ENCODE results near the gene TUBB2B. TPM values are rescaled to one million over a fixed set of nuclear protein-coding genes. Genes with fewer than 3 reads are reported as not detected.

Gene TUBB2B
- total RNA-seq, 1 experiment from 2014 or later: 3.0 TPM

DNA sequence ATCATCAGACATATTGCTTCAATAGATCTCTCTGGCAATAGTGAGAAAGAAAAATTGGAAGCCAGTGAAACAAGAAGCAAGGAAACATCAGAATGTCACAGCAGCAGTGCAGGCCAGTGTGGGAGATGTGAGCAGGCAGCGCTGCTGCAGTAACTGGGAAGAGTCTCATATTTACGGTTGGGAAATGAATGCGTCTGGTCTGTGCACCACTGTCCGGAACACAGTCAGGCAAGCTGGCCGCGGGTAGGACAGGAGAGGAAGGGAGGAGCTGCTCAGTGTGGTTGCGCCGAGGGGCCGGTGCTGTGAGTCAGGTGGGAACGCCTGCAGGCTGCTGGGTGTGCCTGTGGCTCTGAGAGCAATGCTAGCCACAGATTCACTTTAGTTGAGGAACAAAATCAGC, 24.9 kb upstream of the TUBB2B start:
- intact Hi-C loops (cut with micrococcal nuclease; ENCODE audit: unreplicated experiment): no loop called here
- Mint-ChIP-seq H3K9me3 (ENCODE audit: low read depth, unreplicated experiment) (no peaks in the 10 kb centered on the region), H3K4me1 (ENCODE audit: low read depth, unreplicated experiment) (peaks cover 18% of the 10 kb centered on the region), H3K27me3 (ENCODE audit: unreplicated experiment) (peaks cover 51% of the 10 kb centered on the region), H3K27ac (ENCODE audit: unreplicated experiment) (no peak overlapping the region), H3K4me3 (ENCODE audit: low read depth, unreplicated experiment) (peak overlapping the region; percentile 32), H3K36me3 (ENCODE audit: insufficient read depth, unreplicated experiment) (peaks cover 7% of the 10 kb centered on the region)
- CTCF ChIA-PET: interaction anchor here (1.3 to 2.0 kb wide), 4 partner anchors 22 to 104 kb away, joined by 3 to 10 read pairs (median 6); partner anchors contain the start of gene TUBB2A
- no TSS peak for BruUV-seq (replicated peaks)
- no peak for DNase-seq
- TF ChIP-seq, protein P1, sequence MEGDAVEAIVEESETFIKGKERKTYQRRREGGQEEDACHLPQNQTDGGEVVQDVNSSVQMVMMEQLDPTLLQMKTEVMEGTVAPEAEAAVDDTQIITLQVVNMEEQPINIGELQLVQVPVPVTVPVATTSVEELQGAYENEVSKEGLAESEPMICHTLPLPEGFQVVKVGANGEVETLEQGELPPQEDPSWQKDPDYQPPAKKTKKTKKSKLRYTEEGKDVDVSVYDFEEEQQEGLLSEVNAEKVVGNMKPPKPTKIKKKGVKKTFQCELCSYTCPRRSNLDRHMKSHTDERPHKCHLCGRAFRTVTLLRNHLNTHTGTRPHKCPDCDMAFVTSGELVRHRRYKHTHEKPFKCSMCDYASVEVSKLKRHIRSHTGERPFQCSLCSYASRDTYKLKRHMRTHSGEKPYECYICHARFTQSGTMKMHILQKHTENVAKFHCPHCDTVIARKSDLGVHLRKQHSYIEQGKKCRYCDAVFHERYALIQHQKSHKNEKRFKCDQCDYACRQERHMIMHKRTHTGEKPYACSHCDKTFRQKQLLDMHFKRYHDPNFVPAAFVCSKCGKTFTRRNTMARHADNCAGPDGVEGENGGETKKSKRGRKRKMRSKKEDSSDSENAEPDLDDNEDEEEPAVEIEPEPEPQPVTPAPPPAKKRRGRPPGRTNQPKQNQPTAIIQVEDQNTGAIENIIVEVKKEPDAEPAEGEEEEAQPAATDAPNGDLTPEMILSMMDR (IDR thresholded peaks at IDR 0.05; ENCODE audit: unreplicated experiment): no peak

DNA sequence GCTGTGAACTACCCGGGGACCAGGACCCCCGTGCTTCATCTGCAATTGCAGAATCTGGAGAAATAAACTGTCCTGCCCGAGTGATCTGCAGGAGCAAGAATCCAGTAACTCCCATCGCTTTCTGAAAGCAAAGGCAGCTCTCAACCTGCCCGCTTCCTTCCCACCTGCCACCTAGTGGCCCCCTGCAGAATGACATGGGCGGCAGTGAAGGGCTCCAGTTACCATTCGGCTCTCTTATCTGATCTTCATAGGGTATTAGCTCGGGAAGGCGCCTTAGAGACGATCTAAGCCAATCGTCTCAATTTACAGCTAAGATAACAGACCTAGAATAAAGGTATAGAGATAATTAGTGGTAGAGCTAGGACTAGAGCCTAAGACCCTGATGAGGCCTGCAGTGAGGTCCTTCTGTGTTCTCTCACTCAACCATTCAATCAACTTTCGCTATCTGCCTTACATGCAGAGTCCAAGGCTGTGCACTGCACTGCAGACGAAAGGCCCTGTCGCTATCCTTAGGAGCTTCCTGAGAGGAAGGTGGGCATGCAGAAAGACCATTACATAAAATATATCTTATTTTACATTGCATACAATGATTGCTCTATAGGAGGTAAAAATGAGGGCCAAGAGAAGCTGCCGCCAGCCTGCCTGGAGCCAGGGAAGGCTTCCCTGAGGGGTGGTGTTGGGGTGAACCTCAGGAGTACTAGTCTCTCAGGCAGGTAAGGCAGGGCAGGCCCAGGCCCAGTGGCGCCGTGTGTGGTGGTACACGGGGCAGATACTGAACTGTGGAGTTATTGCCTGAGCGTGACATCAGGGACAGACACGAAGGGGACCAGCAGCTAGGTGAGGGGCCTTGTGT, 24.2 kb upstream of the TUBB2B start:
- peaks cover 7% of the 10 kb centered on the region for H3K36me3 Mint-ChIP-seq (ENCODE audit: insufficient read depth, unreplicated experiment)
- TF ChIP-seq, protein P1 (IDR thresholded peaks at IDR 0.05; ENCODE audit: unreplicated experiment): peak; percentile 91
- CTCF ChIA-PET: interaction anchor here (0.5 to 2.0 kb wide), 8 partner anchors 11 to 253 kb away, joined by 3 to 10 read pairs (median 4); partner anchors contain the start of gene TUBB2A
- no peaks in the 10 kb centered on the region for H3K9me3 Mint-ChIP-seq (ENCODE audit: low read depth, unreplicated experiment)
- H3K27me3 Mint-ChIP-seq (ENCODE audit: unreplicated experiment): peaks cover 50% of the 10 kb centered on the region
- intact Hi-C loops (cut with micrococcal nuclease; ENCODE audit: unreplicated experiment): loop anchor here (1.0 kb wide), 1 partner anchor 125 kb away; no protein-coding TSS in a partner anchor
- H3K4me1 Mint-ChIP-seq (ENCODE audit: low read depth, unreplicated experiment): peaks cover 18% of the 10 kb centered on the region
- no TSS peak for BruUV-seq (replicated peaks)
- no peak overlapping the region for H3K27ac Mint-ChIP-seq (ENCODE audit: unreplicated experiment)
- peak overlapping the region; percentile 32 for H3K4me3 Mint-ChIP-seq (ENCODE audit: low read depth, unreplicated experiment)
- DNase-seq: peak; percentile 86

- Mint-ChIP-seq H3K36me3 (ENCODE audit: insufficient read depth, unreplicated experiment) (peaks cover 7% of the 10 kb centered on the region), H3K27ac (ENCODE audit: unreplicated experiment) (no peak overlapping the region), H3K9me3 (ENCODE audit: low read depth, unreplicated experiment) (no peaks in the 10 kb centered on the region), H3K4me3 (ENCODE audit: low read depth, unreplicated experiment) (no peak overlapping the region), H3K4me1 (ENCODE audit: low read depth, unreplicated experiment) (peaks cover 18% of the 10 kb centered on the region), H3K27me3 (ENCODE audit: unreplicated experiment) (peaks cover 46% of the 10 kb centered on the region)
- no peak for DNase-seq
- intact Hi-C loops (cut with micrococcal nuclease; ENCODE audit: unreplicated experiment): no loop called here
- CTCF ChIA-PET: no interaction called here
- TF ChIP-seq, protein P1 (IDR thresholded peaks at IDR 0.05; ENCODE audit: unreplicated experiment): no peak
- BruUV-seq (replicated peaks): no TSS peak
Measured at GRCh38 chr6:3250231-3250675, 22.8 kb upstream of the TUBB2B start.

DNA sequence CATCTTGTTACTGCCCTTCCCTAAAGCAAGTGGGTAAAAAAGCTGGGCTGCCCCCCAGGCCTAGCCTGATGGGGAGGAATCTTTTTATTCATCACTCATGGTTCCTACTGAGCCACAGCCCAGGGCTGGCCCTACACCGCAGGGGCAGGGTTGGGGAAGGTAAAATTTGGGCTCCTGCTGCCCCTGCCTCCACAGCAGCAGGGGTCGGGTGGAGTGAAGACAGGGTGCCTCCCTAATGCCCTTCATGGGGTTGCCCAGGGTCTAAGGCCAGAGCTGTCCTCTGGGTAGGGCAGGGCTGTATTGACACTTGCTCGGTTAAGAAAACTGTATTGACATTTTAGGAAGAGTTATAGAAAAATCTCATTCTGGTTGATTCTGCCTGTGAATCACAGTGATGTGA, 22.4 kb upstream of the TUBB2B start:
- Mint-ChIP-seq H3K27ac (ENCODE audit: unreplicated experiment) (no peak overlapping the region), H3K4me3 (ENCODE audit: low read depth, unreplicated experiment) (no peak overlapping the region), H3K4me1 (ENCODE audit: low read depth, unreplicated experiment) (peaks cover 18% of the 10 kb centered on the region), H3K9me3 (ENCODE audit: low read depth, unreplicated experiment) (no peaks in the 10 kb centered on the region), H3K27me3 (ENCODE audit: unreplicated experiment) (peaks cover 42% of the 10 kb centered on the region), H3K36me3 (ENCODE audit: insufficient read depth, unreplicated experiment) (peaks cover 7% of the 10 kb centered on the region)
- CTCF ChIA-PET: no interaction called here
- BruUV-seq (replicated peaks): no TSS peak
- intact Hi-C loops (cut with micrococcal nuclease; ENCODE audit: unreplicated experiment): no loop called here
- no peak for DNase-seq
- TF ChIP-seq, protein P1 (IDR thresholded peaks at IDR 0.05; ENCODE audit: unreplicated experiment): no peak
